Keratinocyte (primary cell): ENCODE measurements around the gene RNU1-1. TPM values are rescaled to one million over a fixed set of nuclear protein-coding genes. Genes with fewer than 3 reads are reported as not detected.
"Not testable (repeated sequence)": the region's sequence is repeated elsewhere in the genome, so short reads cannot be mapped to it uniquely, and the experiment has no call there.

ENCODE experiments used
- DNase-seq: peaks from one replicate; pipeline ENCODE4 v3.0.0-alpha.2; 2011; ENCODE audit warnings: low read depth, missing footprints, low spot score
- FAIRE-seq: peaks from 2 replicates; lab custom pipeline; 2011; peaks lifted over from hg19 to GRCh38; lab: Jason Lieb, UNC
- H2AFZ ChIP-seq: 2 replicates; pipeline ENCODE4 v1.6.0; 2012; ENCODE audit warnings: low read length, control low read depth, inconsistent platforms; ENCODE audit not compliant: control insufficient read depth
- H3K27ac ChIP-seq: 2 replicates; pipeline ENCODE4 v1.5.1; 2011; ENCODE audit warnings: low read length; ENCODE audit not compliant: control insufficient read depth, insufficient read depth
- H3K27me3 ChIP-seq: 3 replicates; pipeline ENCODE4 v1.6.0; 2011; ENCODE audit warnings: low read length; ENCODE audit not compliant: control insufficient read depth, insufficient read depth; ENCODE audit errors: extremely low read depth
- H3K36me3 ChIP-seq, 2 experiments: 2 replicates in 1 of 2; 3 replicates in 1 of 2; pipeline ENCODE4 v1.5.1; 2011; ENCODE audit warnings: low read length in 2 of 2, mild to moderate bottlenecking in 1 of 2; ENCODE audit not compliant: control insufficient read depth in 2 of 2, insufficient read depth in 2 of 2; ENCODE audit errors: extremely low read depth in 1 of 2
- H3K4me1 ChIP-seq: 3 replicates; pipeline ENCODE4 v1.5.1; 2011; ENCODE audit warnings: low read length; ENCODE audit not compliant: control insufficient read depth, insufficient read depth; ENCODE audit errors: extremely low read depth
- H3K4me2 ChIP-seq: 3 replicates; pipeline ENCODE4 v1.6.0; 2011; ENCODE audit warnings: low read depth, low read length; ENCODE audit not compliant: control insufficient read depth, insufficient read depth; ENCODE audit errors: extremely low read depth
- H3K4me3 ChIP-seq, 3 experiments: fragments of 200-600 bp in 1 of 3; sonication (generic) in 1 of 3; 2 replicates in 2 of 3; 3 replicates in 1 of 3; pipeline ENCODE4 v1.5.1; 2011 to 2016; ENCODE audit warnings: low read length in 3 of 3, mild to moderate bottlenecking in 3 of 3, control low read depth in 2 of 3, inconsistent platforms in 1 of 3, low read depth in 1 of 3, mixed read lengths in 1 of 3, mixed run types in 1 of 3, moderate library complexity in 1 of 3; ENCODE audit not compliant: control insufficient read depth in 2 of 3, insufficient read depth in 2 of 3; ENCODE audit errors: extremely low read depth in 1 of 3
- H3K79me2 ChIP-seq: 2 replicates; pipeline ENCODE4 v1.6.0; 2012; ENCODE audit warnings: low read length; ENCODE audit not compliant: control insufficient read depth, insufficient read depth
- H3K9ac ChIP-seq: 3 replicates; pipeline ENCODE4 v1.6.0; 2011; ENCODE audit warnings: low read length; ENCODE audit not compliant: control insufficient read depth, insufficient read depth; ENCODE audit errors: extremely low read depth
- H3K9me1 ChIP-seq: 3 replicates; pipeline ENCODE4 v1.6.0; 2011; ENCODE audit warnings: low read length; ENCODE audit not compliant: control insufficient read depth, insufficient read depth; ENCODE audit errors: extremely low read depth
- H3K9me3 ChIP-seq: 2 replicates; pipeline ENCODE4 v1.5.1; 2012; ENCODE audit warnings: low read depth, low read length; ENCODE audit not compliant: control insufficient read depth
- H4K20me1 ChIP-seq: 3 replicates; pipeline ENCODE4 v1.6.0; 2011; ENCODE audit warnings: low read length; ENCODE audit not compliant: control insufficient read depth, insufficient read depth; ENCODE audit errors: extremely low read depth
- CTCF ChIP-seq, 3 experiments: IDR thresholded peaks in 1 of 3; conservative IDR thresholded peaks in 1 of 3; optimal IDR thresholded peaks in 1 of 3; 2 replicates in 2 of 3; 3 replicates in 1 of 3; pipeline versions ENCODE3 to v1.5.1; 2011; ENCODE audit warnings: low read length in 3 of 3, mild to moderate bottlenecking in 3 of 3, moderate library complexity in 2 of 3, control low read depth in 1 of 3, inconsistent platforms in 1 of 3; ENCODE audit not compliant: insufficient read depth in 2 of 3; ENCODE audit errors: extremely low read depth in 1 of 3
- EZH2 ChIP-seq: IDR thresholded peaks from one replicate; pipeline ENCODE4 v1.6.1; 2012; ENCODE audit warnings: inconsistent platforms, mild to moderate bottlenecking, low read length, moderate library complexity
- dilution Hi-C: fragments of 300-500 bp; cut with MboI; formaldehyde crosslinking; loops from one replicate; pipeline ENCODE4 v1.7.0; 2020; ENCODE audit warnings: low sequenced_read_pairs; ENCODE audit not compliant: extremely low pct_ligation_motif_present
- polyA plus RNA-seq, 5 experiments: library from polyadenylated mRNA; depleted of rRNA in 3 of 5; stranded (reverse) in 3 of 5; stranded (forward) in 1 of 5; unstranded in 1 of 5; fragments of >200 nt; gene quantifications; 1 replicate in 1 of 5; 2 replicates in 3 of 5; 3 replicates in 1 of 5; pipeline versions ENCODE4 v1.2.1 to v1.2.3, GENCODE V29; 2011 to 2012; ENCODE audit warnings: missing spikeins in 2 of 5, low read depth in 1 of 5, low replicate concordance in 1 of 5

RNU1-1 gene
- polyA plus RNA-seq, 1 donor (not counting 4 experiments of a cell fraction or from before 2014, with no cell fraction given), result 67.0 TPM

DNA sequence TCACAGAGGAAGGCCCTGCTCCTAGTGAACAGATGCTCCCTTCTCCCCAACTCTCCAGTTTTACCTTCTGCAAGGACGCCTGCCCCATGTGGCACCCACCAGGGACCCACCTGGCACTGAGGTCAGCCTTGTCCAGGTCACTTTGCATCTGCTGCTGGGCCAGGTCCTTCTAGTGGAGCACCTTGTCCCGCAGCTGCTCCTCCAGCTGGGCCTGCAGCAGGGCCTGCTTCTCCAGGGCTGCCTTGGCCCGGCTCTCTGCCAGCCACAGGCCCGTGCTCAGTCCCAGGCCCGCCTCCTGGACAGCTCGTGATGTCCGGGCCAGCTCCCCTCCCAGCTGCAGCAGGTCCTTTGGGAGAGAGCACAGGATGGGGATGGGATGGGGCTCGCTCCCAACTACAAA is 27.8 kb downstream of the RNU1-1 start:
- H3K4me3 ChIP-seq, H3K27ac ChIP-seq, H4K20me1 ChIP-seq, H2AFZ ChIP-seq, H3K36me3 ChIP-seq, dilution Hi-C loops, H3K27me3 ChIP-seq, H3K4me1 ChIP-seq, FAIRE-seq, H3K9me1 ChIP-seq, H3K4me2 ChIP-seq, DNase-seq, H3K9ac ChIP-seq, H3K79me2 ChIP-seq, H3K9me3 ChIP-seq: not testable (repeated sequence)

DNA sequence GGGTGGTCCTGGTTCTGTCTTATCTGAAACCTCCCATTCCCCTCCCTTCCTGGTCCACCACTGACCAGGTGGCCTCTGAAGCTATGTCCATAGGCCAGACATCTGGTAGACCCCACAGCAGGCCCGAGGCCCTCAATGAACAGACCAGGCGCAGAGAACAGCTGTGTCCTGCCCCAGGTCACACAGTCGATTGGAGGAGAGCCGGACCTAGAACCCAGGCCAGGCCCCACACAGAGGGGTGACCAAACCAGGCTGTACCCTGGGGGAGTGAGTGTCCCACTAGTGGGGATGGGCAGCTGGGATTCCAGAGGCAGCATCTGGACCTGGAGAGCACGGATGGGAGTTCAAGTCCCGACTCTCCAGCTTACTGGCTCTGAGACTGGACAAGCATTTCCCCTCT is 29.2 kb downstream of the RNU1-1 start:
- Histone ChIP-seq H3K4me2 (no peak overlapping the region), H2AFZ (no peak overlapping the region), H3K9ac (no peak overlapping the region), H3K79me2 (no peaks in the 10 kb centered on the region), H3K4me1 (no peaks in the 10 kb centered on the region), H3K27me3 (no peaks in the 10 kb centered on the region), H3K36me3 (peaks cover 3 to 7% of the 10 kb centered on the region in 2 experiments), H3K9me1 (no peaks in the 10 kb centered on the region), H3K9me3 (no peaks in the 10 kb centered on the region), H3K4me3 (no peak overlapping the region), H4K20me1 (no peaks in the 10 kb centered on the region), H3K27ac (no peak overlapping the region)
- FAIRE-seq (no peak), DNase-seq (no peak)
- no peak for TF ChIP-seq EZH2
- no peak for TF ChIP-seq CTCF (optimal IDR thresholded peaks at IDR 0.05 in 1 of 3, IDR thresholded peaks at IDR 0.05 in 1 of 3, conservative IDR thresholded peaks at IDR 0.05 in 1 of 3; ENCODE audit: extremely low read depth in 1 of 3, insufficient read depth in 2 of 3, low read length in 3 of 3)
- dilution Hi-C loops, result no loop called here

- no peak overlapping the region for H3K9ac ChIP-seq
- no peak overlapping the region for H3K27ac ChIP-seq
- H3K36me3 ChIP-seq, result peaks cover 3 to 6% of the 10 kb centered on the region in 2 experiments
- no peaks in the 10 kb centered on the region for H3K9me3 ChIP-seq
- no peaks in the 10 kb centered on the region for H3K9me1 ChIP-seq
- H2AFZ ChIP-seq, result no peak overlapping the region
- no peaks in the 10 kb centered on the region for H3K4me1 ChIP-seq
- H4K20me1 ChIP-seq, result no peaks in the 10 kb centered on the region
- DNase-seq (no peak), FAIRE-seq (no peak)
- dilution Hi-C loops, result no loop called here
- H3K4me3 ChIP-seq, result no peak overlapping the region
- TF ChIP-seq CTCF (optimal IDR thresholded peaks at IDR 0.05 in 1 of 3, IDR thresholded peaks at IDR 0.05 in 1 of 3, conservative IDR thresholded peaks at IDR 0.05 in 1 of 3; ENCODE audit: extremely low read depth in 1 of 3, insufficient read depth in 2 of 3, low read length in 3 of 3) (no peak), EZH2 (no peak)
- no peaks in the 10 kb centered on the region for H3K27me3 ChIP-seq
- H3K4me2 ChIP-seq, result no peak overlapping the region
- no peaks in the 10 kb centered on the region for H3K79me2 ChIP-seq
These were observed 29.6 kb downstream of the RNU1-1 start for GRCh38 chr1:16484501-16484835.

GRCh38 chr1:16483639-16484500 is 30.2 kb downstream of the RNU1-1 start:
- H3K79me2 ChIP-seq, H3K4me2 ChIP-seq, H3K27me3 ChIP-seq, H4K20me1 ChIP-seq, H3K4me3 ChIP-seq, H3K27ac ChIP-seq, H2AFZ ChIP-seq, H3K4me1 ChIP-seq, FAIRE-seq, H3K9ac ChIP-seq, dilution Hi-C loops, H3K9me3 ChIP-seq, H3K36me3 ChIP-seq, DNase-seq, H3K9me1 ChIP-seq: not testable (repeated sequence)
